ENCODE results near the gene KCNK16.

Gene KCNK16

GRCh38 chr6:39273406-39273821 is 49.1 kb downstream of the KCNK16 start:
- no peak for DNase-seq

DNA sequence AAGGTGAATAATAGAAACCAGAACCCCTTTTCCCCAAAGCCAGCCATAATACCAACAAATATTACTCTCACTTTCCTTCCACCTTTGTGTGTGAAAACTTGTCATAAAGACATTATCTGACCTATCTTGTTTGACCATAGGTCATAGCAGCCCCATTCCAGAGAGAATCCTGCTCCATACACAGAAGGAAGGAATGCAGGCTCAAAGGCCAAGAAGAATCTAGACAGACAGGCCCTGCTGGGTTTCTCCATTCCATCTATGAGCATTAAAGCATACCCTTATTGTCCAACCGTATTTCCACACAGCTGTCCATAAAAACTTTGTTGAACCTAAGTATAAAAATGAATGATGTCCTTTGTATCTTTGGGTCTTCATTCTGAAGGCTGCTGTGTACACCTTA is 52.5 kb downstream of the KCNK16 start:
- DNase-seq, result no peak

DNA sequence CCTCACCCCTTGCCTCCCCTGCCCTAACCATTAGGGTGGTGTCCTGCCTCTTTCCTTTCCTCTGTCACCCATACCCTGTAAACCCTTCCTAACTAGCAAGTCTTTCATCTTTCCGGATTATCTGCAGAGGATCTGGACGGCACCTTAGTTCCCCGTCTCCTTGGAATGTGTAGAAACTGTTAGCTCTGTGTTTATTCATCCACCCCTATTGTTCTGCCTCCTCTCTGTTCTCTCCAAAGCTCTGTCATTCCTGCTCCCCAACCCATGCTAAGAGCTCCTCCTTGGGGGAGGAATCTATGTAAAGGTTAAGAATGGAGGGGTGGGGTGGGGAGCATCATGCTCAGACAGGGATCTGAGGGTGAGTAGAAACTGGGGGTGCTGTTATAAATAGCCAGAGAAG is 53.8 kb downstream of the KCNK16 start:
- DNase-seq, result no peak

- DNase-seq, result no peak
These were observed 54.3 kb downstream of the KCNK16 start for GRCh38 chr6:39268171-39268570.

DNA sequence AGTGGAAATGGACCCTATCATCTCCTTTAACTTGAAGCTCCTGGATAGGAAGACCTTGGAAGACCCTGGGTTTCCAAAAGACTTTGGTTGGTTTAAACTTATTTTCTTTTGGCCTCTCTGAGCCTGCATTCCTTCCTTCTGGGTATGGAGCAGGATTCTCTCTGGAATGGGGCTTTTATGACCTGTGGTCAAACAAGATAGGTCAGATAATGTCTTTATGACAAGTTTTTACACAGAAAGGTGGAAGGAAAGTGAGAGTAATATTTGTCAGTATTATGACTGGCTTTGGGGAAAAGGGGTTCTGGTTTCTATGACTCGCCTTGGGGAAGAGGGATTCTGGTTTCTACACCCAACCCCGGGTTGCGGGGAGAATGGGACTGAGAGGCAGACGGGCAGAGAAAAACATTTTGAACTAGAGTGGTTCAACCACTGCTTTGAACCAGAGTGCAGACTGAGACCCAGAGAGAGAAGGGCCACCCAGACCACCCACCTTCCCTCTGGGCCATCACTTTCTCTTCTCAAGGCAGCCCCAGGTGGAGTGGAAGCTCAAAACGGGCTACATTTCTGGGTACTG is 55.6 kb downstream of the KCNK16 start:
- DNase-seq, result no peak

- DNase-seq, result no peak
These were observed 56.1 kb downstream of the KCNK16 start for GRCh38 chr6:39266375-39266774.

Data from bone marrow (tissue), 2 donors.